Diencephalon (tissue), 1 donor: Measurements from ENCODE around the gene RFNG. TPM values are rescaled to one million over a fixed set of nuclear protein-coding genes. Genes with fewer than 3 reads are reported as not detected.

Experiments used
- total RNA-seq: library from RNA; depleted of rRNA; stranded (reverse); fragments of >200 nt; gene quantifications from one replicate; pipeline ENCODE4 v1.2.3, GENCODE V29; 2014

The RFNG gene, protein sequence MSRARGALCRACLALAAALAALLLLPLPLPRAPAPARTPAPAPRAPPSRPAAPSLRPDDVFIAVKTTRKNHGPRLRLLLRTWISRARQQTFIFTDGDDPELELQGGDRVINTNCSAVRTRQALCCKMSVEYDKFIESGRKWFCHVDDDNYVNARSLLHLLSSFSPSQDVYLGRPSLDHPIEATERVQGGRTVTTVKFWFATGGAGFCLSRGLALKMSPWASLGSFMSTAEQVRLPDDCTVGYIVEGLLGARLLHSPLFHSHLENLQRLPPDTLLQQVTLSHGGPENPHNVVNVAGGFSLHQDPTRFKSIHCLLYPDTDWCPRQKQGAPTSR
- total RNA-seq, result 20.1 TPM

DNA sequence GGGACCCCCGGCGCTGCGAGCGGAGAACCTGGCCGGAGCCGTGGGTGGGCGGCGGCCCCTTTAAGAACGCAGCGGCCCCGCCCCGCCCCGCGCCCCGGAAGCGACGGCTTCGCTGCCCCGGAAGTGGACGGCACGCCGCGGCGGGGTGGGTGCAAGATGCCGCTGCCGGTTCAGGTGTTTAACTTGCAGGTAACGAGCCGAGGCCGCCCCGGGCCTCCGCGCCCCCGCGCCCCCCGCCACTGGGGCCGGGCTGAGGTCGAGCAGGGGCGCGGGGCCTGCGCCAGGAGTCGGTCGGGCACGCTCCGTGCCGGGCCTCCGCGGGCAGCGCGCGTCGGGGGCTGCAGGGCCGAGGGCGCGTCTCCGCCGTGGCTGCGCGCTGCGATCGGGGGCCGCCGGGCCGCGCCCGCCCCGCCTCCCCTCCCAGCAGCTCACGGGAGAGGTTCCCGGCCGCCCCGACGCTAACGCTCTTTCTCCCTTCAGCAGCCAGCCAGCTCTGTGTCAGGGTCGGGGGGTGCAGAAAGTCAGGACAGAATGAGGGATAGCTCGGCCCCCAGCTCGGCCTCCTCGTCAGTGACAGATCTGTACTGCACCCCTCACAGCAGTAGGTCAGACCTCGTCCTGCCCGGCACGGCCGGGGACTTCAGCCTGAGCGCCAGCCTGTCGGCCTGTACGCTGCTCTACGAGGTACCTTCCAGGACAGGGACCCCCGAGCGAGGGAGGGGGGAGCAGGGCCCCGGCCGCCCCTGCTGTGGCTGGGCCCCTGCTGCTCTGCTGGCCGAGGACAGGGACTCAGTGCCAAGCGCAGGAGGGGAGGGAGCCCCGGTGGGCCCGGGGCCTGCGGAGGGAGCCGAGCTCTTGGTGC, at the start of gene RFNG, which contains the start of gene GPS1:
Gene RFNG, minus strand, starts transcription at position 36 of the 862 bp plus-strand sequence. CDS start 45 bp downstream, outside the sequence.
Gene GPS1, plus strand, starts transcription at position 123 of the 862 bp plus-strand sequence. Its CDS starts 34 bp downstream, at position 157.

DNA sequence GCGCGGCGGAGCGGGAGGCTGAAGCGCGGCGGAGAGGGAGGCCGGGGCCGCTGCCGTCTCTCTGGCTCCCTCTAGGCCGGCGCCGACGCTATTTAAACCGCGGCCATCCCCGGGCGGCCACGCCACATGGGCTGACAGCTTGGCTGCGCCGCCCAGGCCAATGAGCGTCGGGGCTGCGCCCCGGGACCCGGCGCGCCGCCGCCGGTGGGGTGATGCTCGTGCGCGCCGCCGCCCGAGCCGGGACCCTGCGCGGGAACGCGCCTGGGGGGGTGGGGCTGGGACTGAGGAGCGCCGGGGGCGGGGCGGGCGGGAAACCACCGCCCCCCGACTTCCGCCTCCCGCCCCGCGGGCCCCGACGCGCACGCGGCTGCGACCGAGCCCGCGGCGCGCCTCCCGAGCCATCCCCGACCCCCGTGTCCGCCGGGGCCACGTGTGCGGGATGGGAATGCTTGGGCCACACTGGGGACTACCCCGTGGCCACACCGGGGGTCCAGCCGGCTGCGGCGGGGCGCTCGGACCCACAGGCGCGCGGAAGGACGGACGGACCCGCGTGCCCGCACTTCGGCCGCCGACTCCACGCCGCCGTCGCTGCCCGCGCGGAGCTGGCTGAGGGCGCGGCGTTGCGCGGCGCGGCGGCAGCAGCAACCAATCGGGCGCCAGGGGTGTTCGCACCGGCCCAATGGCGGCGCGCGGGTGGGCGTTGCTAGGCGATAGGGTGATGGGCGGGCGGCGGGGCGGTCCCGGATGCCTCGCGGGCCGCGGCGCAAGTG, 46.7 kb upstream of the RFNG start, which contains the start of gene FASN:
Gene FASN, minus strand, starts transcription at position 68 of the 770 bp plus-strand sequence. CDS start 1,791 bp downstream, outside the sequence.

DNA sequence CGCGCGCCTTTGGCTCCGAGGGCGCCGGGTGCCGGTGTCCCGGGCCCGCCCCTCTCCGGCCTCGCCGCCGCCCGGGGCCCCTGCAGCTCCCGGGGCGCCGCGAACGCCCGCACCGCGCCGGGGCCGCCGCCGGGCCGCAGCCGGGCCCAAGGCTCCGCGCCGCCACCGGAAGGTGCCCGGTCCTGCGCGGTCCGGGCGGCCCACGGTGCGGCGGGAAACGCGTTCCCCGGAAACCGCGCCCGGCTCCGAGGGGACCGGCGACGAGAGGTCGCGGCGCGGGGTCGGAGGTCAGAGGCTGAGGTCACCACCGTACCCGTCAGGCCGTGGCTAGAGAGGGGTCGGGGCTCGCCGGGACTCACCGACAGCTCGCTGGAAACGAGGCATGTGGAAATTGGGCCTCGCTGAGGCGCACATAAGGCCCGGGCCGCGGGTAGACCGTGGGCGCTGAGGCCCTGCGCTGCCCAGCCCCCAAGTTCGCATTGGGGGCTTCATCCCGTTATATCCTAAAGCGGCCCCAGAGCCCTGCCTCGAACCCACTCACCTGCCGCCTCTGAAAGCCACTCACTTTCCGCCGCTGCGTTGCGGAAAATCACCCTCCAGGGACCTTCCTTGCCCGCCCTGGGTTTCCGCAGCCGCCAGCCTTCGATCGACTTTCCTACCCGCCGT, 14.2 kb upstream of the RFNG start, which contains the start of gene DUS1L:
Gene DUS1L, minus strand, starts transcription at position 167 of the 666 bp plus-strand sequence. CDS start 745 bp downstream, outside the sequence.

DNA sequence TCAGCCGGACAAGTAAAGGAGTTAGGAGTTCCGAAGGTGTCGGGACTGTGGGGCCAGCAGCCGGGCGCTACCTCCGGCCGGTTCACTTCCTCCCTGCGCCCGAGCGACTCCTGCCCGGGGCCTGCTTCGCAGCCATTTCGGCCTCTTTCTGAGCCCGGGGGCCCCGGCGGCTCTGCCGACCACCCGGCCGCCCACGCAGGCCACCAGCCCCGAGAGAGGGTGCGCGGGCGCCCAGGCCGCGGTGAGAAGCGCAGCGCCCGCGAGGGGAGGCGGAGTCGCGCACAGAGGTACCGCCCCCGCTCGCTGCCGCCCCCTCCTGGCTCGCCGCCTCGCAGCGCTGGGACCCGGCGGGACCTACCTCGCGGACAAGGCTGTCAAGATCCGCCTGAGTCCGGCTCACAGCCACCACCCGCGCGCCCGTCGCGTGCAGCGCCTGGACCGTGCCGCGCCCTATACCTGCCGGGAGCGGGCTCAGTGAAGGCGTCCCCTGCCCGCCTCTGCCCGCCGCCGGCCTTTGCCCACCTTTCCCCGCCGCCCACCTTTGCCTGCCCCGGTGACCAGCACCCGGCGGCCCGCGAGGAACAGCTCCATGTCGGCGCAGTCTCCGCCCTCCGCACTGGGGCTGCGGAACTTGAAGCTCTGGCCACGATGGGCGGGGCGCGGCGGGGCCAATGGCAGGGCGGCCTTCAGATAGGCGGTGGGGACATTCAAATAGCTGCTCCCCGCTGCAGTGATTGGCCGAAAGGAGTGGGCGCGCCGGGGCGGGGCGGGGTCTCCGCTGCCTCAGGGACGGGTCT, 14.3 kb downstream of the RFNG start, which contains the start of gene DCXR:
Gene DCXR, minus strand, starts transcription at position 606 of the 797 bp plus-strand sequence. Its CDS starts 15 bp downstream, at position 591.

DNA sequence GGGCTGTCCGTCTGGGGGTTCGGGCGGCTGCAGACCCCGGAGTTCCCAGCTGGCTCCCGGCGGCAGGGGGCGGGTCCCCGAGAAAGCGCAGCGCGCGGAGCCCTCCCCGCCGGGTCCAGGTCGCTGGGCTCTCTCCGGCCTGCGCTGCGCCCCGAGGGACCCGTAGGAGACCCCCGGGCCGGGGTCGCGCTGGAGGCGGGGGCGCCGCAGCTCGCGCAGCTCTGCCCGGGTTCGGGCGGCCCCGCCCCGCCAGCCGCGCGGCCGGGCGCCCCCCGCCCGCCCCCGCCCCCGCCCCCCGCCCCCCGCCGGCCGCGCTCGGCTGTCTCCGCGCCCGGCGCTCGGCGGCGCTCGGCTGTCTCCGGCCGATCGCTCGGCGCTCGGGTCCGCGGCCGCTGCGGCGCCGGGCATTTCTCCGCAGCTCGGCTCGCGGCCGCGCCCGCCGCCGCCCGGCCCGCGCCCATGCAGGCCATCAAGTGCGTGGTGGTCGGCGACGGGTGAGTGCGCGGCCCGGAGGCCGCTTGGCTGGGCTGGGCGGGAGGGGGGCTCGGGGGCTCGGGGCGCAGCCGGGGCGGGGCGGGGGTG, 20.2 kb downstream of the RFNG start, which contains the start of gene RAC3:
Gene RAC3, plus strand, starts transcription at position 376 of the 582 bp plus-strand sequence. Its CDS starts 84 bp downstream, at position 460.

DNA sequence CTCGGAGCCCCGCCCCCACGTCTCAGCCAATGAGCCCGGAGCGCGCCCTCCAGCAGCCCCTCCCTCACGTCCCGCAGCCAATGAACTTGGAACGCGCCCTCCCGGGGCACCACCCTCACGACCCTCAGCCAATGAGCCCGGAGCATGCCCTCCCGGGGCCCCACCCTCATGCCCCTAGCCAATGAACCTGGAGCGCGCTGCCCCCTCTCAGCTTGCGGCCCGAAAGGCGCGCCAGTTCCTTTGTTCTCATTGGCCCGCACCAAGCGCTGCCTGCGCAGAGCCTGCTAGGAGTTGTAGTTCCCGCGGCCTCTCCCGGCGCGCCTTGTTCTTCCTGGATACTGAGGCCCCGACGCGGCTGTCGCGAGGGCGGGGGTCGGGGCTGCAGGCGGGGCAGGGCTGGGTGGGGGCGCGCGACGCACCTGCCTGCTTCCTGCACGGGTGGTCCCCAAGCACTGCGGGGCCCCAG, 28.6 kb downstream of the RFNG start, which contains the start of gene LRRC45:
Gene LRRC45, plus strand, starts transcription at position 325 of the 466 bp plus-strand sequence. CDS start 339 bp downstream, outside the sequence.

DNA sequence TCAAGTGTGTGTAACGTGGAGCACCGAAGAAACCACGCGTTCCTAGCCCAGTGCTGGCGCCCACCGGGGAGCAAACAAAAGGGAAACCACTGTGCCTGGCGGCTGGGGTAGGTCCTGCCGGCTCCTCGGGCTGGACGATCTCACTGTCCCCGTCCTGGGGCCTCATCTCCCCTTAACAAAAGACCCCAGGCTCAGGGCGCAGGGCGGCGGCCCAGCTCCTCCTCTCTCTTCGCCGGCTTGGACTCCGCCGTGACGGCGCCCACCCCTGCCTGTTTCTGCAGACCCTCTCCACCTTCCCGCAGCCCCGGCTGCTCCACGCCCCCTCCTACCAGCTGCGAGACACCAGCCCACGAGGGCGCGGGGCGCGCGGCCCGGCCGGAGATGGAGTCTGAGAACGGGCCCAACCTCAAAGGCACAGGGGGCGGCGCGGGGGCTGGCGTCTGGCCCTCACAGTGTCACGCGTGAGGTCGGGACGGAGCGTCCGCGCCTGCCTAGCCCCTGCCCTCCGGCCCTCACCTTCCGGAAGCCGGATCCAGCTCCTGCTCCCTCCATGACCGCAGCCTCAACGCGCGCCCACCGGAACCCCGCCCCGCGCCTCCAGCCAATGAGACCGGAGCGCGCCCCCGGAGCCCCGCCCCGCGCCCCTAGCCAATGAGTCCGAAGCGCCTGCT, 29.2 kb downstream of the RFNG start, which contains the start of gene CENPX:
Gene CENPX, minus strand, starts transcription at position 569 of the 671 bp plus-strand sequence. Its CDS starts 17 bp downstream, at position 552.

Other genes starting within 250 kb of the RFNG start
- not detected for gene GCGR, start 247.7 kb downstream of the RFNG start, total RNA-seq
- 88.1 TPM for gene MCRIP1, start 218.5 kb downstream of the RFNG start, total RNA-seq
- gene PPP1R27, start 216.8 kb downstream of the RFNG start, total RNA-seq, result not detected
- gene P4HB, start 191.3 kb downstream of the RFNG start, total RNA-seq, result 90.9 TPM
- 33.2 TPM for gene ARHGDIA, start 180.5 kb downstream of the RFNG start, total RNA-seq
- gene ALYREF, start 160.2 kb downstream of the RFNG start, total RNA-seq, result 80.3 TPM
- 69.2 TPM for gene ANAPC11, start 160.1 kb downstream of the RFNG start, total RNA-seq
- gene NPB, start 149.6 kb downstream of the RFNG start, total RNA-seq, result 4.2 TPM
- 28.8 TPM for gene PCYT2, start 140.4 kb downstream of the RFNG start, total RNA-seq
- gene SIRT7, start 133.6 kb downstream of the RFNG start, total RNA-seq, result 9.0 TPM
- 18.5 TPM for gene MAFG, start 124.1 kb downstream of the RFNG start, total RNA-seq
- gene PYCR1, start 114.5 kb downstream of the RFNG start, total RNA-seq, result 27.5 TPM
- gene MYADML2, start 104.6 kb downstream of the RFNG start, total RNA-seq, result 1.8 TPM
- gene NOTUM, start 90.6 kb downstream of the RFNG start, total RNA-seq, result 0.69 TPM
- 22.6 TPM for gene ASPSCR1, start 74.2 kb downstream of the RFNG start, total RNA-seq
- gene CENPX, start 28.9 kb downstream of the RFNG start, total RNA-seq, result 29.8 TPM
- 11.3 TPM for gene LRRC45, start 28.5 kb downstream of the RFNG start, total RNA-seq
- 122 TPM for gene RAC3, start 20.1 kb downstream of the RFNG start, total RNA-seq
- gene DCXR, start 14.1 kb downstream of the RFNG start, total RNA-seq, result 33.7 TPM
- gene GPS1, start 87 bp upstream of the RFNG start, total RNA-seq, result 84.0 TPM
- 20.1 TPM for gene DUS1L, start 14.0 kb upstream of the RFNG start, total RNA-seq
- 119 TPM for gene FASN, start 46.4 kb upstream of the RFNG start, total RNA-seq
- gene CCDC57, start 161.0 kb upstream of the RFNG start, total RNA-seq, result 28.4 TPM
- 6.5 TPM for gene SLC16A3, start 177.2 kb upstream of the RFNG start, total RNA-seq
- 48.7 TPM for gene CSNK1D, start 221.9 kb upstream of the RFNG start, total RNA-seq